Suprapubic skin (tissue), 4 donors: ENCODE data around the gene NFIA. TPM values are rescaled to one million over a fixed set of nuclear protein-coding genes. Genes with fewer than 3 reads are reported as not detected.

ENCODE experiments used
- DNase-seq, 2 donors: peaks; one replicate each; pipeline ENCODE4 v3.0.0-alpha.2; 2019; ENCODE audit warnings: low spot score in 2 of 2
- H3K27ac ChIP-seq: fragments of 200-600 bp; sonication (generic); one replicate; pipeline ENCODE4 v1.5.1; 2019
- H3K27me3 ChIP-seq: fragments of 200-600 bp; sonication (generic); one replicate; pipeline ENCODE4 v1.5.1; 2019
- H3K36me3 ChIP-seq: fragments of 200-600 bp; sonication (generic); one replicate; pipeline ENCODE4 v1.5.1; 2019
- H3K4me1 ChIP-seq: fragments of 200-600 bp; sonication (generic); one replicate; pipeline ENCODE4 v1.5.1; 2019
- H3K4me3 ChIP-seq: fragments of 200-600 bp; sonication (generic); one replicate; pipeline ENCODE4 v1.5.1; 2019; ENCODE audit warnings: mild to moderate bottlenecking
- H3K9me3 ChIP-seq: fragments of 200-600 bp; sonication (generic); one replicate; pipeline ENCODE4 v1.5.1; 2019
- EP300 ChIP-seq: sonication (generic); formaldehyde crosslinking; IDR thresholded peaks from one replicate; pipeline ENCODE4 v1.6.1; 2017; ENCODE audit warnings: antibody characterized with exemption
- POLR2A ChIP-seq, 2 donors: fragments of 450-650 bp; IDR thresholded peaks; one replicate each; pipeline ENCODE4 v1.6.1; 2017; ENCODE audit warnings: antibody characterized with exemption in 2 of 2, mild to moderate bottlenecking in 2 of 2, moderate library complexity in 2 of 2
- POLR2AphosphoS5 ChIP-seq, 3 donors: sonication (generic); formaldehyde crosslinking; IDR thresholded peaks; one replicate each; pipeline ENCODE4 v1.6.1; 2017; ENCODE audit warnings: antibody characterized with exemption in 3 of 3
- WGBS: methylation state at CpG from one replicate; pipeline ENCODE4 v1.1.5; 2018; 5-methylcytosine and 5-hydroxymethylcytosine counted together
- total RNA-seq, 4 donors: library from RNA; depleted of rRNA; stranded (reverse); fragments of >200 nt; gene quantifications; one replicate each; pipeline ENCODE4 v1.1.0, GENCODE V29; 2016
- TF ChIP-seq, protein P1 (sequence below), 2 donors: fragments of 200-600 bp in 1 of 2; fragments of 450-650 bp in 1 of 2; sonication (generic) in 1 of 2; IDR thresholded peaks; one replicate each; pipeline ENCODE4 v1.5.1; 2016 to 2019; ENCODE audit warnings: antibody characterized with exemption in 2 of 2, mild to moderate bottlenecking in 1 of 2, moderate library complexity in 1 of 2

NFIA gene
- total RNA-seq, 4 donors from 2014 or later: 30.1 to 54.2 (median 48.2) TPM

GRCh38 chr1:61091455-61091854 lies 9.1 kb downstream of the NFIA start:
- TF ChIP-seq EP300 (no peak), POLR2A (IDR thresholded peaks at IDR 0.05) (no peak), POLR2AphosphoS5 (IDR thresholded peaks at IDR 0.05) (no peak)
- TF ChIP-seq, protein P1, sequence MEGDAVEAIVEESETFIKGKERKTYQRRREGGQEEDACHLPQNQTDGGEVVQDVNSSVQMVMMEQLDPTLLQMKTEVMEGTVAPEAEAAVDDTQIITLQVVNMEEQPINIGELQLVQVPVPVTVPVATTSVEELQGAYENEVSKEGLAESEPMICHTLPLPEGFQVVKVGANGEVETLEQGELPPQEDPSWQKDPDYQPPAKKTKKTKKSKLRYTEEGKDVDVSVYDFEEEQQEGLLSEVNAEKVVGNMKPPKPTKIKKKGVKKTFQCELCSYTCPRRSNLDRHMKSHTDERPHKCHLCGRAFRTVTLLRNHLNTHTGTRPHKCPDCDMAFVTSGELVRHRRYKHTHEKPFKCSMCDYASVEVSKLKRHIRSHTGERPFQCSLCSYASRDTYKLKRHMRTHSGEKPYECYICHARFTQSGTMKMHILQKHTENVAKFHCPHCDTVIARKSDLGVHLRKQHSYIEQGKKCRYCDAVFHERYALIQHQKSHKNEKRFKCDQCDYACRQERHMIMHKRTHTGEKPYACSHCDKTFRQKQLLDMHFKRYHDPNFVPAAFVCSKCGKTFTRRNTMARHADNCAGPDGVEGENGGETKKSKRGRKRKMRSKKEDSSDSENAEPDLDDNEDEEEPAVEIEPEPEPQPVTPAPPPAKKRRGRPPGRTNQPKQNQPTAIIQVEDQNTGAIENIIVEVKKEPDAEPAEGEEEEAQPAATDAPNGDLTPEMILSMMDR (IDR thresholded peaks at IDR 0.05): no peak

GRCh38 chr1:61092642-61093041 lies 10.3 kb downstream of the NFIA start:
- Histone ChIP-seq H3K27me3 (no peaks in the 10 kb centered on the region), H3K4me1 (peaks cover 56% of the 10 kb centered on the region), H3K27ac (no peak overlapping the region), H3K36me3 (peaks cover 7% of the 10 kb centered on the region), H3K9me3 (no peaks in the 10 kb centered on the region), H3K4me3 (no peak overlapping the region)
- no peak for DNase-seq
- WGBS: 59% methylated on average over 5 of the region's 5 CpGs
- TF ChIP-seq POLR2AphosphoS5 (IDR thresholded peaks at IDR 0.05): no peak
- TF ChIP-seq, protein P1 (IDR thresholded peaks at IDR 0.05): no peak
- TF ChIP-seq POLR2A (IDR thresholded peaks at IDR 0.05): no peak

More at GRCh38 chr1:61091455-61091854, 9.1 kb downstream of the NFIA start:
- Histone ChIP-seq H3K4me3 (no peak overlapping the region), H3K9me3 (no peaks in the 10 kb centered on the region), H3K27me3 (no peaks in the 10 kb centered on the region), H3K4me1 (peaks cover 59% of the 10 kb centered on the region), H3K27ac (no peak overlapping the region), H3K36me3 (peaks cover 7% of the 10 kb centered on the region)
- no peak for DNase-seq
- WGBS: 44% methylated on average over 3 of the region's 3 CpGs

- no peak for TF ChIP-seq POLR2A (IDR thresholded peaks at IDR 0.05)
- no peak for DNase-seq
- H3K9me3 ChIP-seq: no peaks in the 10 kb centered on the region
- peaks cover under 1% of the 10 kb centered on the region for H3K36me3 ChIP-seq
- 60% methylated on average over 2 of the region's 2 CpGs for WGBS
- H3K27ac ChIP-seq: no peak overlapping the region
- H3K4me3 ChIP-seq: no peak overlapping the region
- no peaks in the 10 kb centered on the region for H3K27me3 ChIP-seq
- peaks cover 56% of the 10 kb centered on the region for H3K4me1 ChIP-seq
These were observed 11.3 kb downstream of the NFIA start for GRCh38 chr1:61093525-61094137.

DNA sequence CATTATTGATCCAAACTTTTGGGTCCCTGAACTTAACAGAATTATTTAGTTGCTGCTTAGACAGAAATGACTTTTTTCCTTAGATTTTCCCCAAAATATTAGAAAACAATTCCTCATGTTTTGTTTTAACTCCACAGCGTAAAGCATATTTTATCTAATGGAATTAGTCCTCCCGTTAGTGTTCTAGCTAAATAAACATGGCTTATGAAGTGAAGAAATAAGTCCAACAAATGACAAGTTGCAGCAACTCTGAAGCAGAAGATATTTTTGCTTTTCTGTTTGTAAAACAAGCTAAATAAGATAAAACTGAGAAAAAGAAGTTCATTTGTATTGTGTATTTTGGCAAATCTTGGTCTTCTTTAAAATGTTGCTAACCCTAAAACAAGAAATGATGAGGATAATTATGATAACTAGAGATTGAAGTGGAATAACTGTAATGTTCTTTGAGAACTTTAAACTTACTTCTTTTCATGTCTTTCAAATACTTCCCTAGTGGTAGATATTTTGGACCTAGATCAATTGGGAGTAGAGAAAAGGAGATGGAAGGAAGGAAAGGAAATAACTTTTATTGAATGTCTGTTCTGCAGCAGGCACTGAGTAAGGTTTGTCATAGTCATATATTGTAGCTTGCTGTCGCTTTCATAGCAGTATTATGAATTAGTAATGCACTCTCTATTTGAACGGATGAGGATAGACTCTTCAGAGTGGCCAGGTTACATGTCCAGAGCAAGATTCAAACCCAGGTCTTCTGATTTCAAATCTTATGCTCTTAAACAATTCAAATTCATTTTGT lies 12.5 kb downstream of the NFIA start:
- Histone ChIP-seq H3K4me3 (no peak overlapping the region), H3K36me3 (no peaks in the 10 kb centered on the region), H3K4me1 (peaks cover 44% of the 10 kb centered on the region), H3K27ac (no peak overlapping the region), H3K27me3 (no peaks in the 10 kb centered on the region), H3K9me3 (no peaks in the 10 kb centered on the region)
- no peak for DNase-seq
- 67% methylated on average over 4 of the region's 4 CpGs for WGBS
- TF ChIP-seq, protein P1 (IDR thresholded peaks at IDR 0.05): no peak
- TF ChIP-seq POLR2A (IDR thresholded peaks at IDR 0.05): no peak
- no peak for TF ChIP-seq POLR2AphosphoS5 (IDR thresholded peaks at IDR 0.05)
- no peak for TF ChIP-seq EP300

GRCh38 chr1:61095470-61095812 lies 13.1 kb downstream of the NFIA start:
- no peak overlapping the region for H3K4me3 ChIP-seq
- H3K36me3 ChIP-seq: no peaks in the 10 kb centered on the region
- TF ChIP-seq EP300: no peak
- no peak for TF ChIP-seq POLR2AphosphoS5 (IDR thresholded peaks at IDR 0.05)
- no peak for TF ChIP-seq POLR2A (IDR thresholded peaks at IDR 0.05)
- TF ChIP-seq, protein P1 (IDR thresholded peaks at IDR 0.05): no peak
- DNase-seq: no peak
- WGBS: 63% methylated on average over 2 of the region's 2 CpGs
- no peaks in the 10 kb centered on the region for H3K9me3 ChIP-seq
- H3K27ac ChIP-seq: no peak overlapping the region
- no peaks in the 10 kb centered on the region for H3K27me3 ChIP-seq
- peaks cover 39% of the 10 kb centered on the region for H3K4me1 ChIP-seq
